WERI-Rb-1 (cell line): ENCODE results near the gene AQP12B.
A peak's percentile ranks its signal among the peaks of the same experiment; 100 is the strongest.

Experiments used
- DNase-seq: peaks from one replicate; pipeline ENCODE4 v3.0.0-alpha.2; 2020
- H3K27ac ChIP-seq: fragments of 250-450 bp; sonication (Bioruptor Pico); 2 replicates; pipeline ENCODE4 v1.5.1; 2020; ENCODE audit warnings: mild to moderate bottlenecking, moderate library complexity
- H3K27me3 ChIP-seq: fragments of 250-450 bp; sonication (Bioruptor Pico); 2 replicates; pipeline ENCODE4 v1.5.1; 2021; ENCODE audit warnings: mild to moderate bottlenecking, low read depth, moderate library complexity; ENCODE audit not compliant: insufficient read depth, severe bottlenecking
- H3K36me3 ChIP-seq: fragments of 250-450 bp; sonication (Bioruptor Pico); 2 replicates; pipeline ENCODE4 v1.5.1; 2020; ENCODE audit warnings: mild to moderate bottlenecking, moderate library complexity
- H3K4me3 ChIP-seq: 2 replicates; pipeline ENCODE4 v1.5.1; 2011; ENCODE audit warnings: low read depth, mild to moderate bottlenecking, control low read depth, low read length
- H3K9me3 ChIP-seq: fragments of 250-450 bp; sonication (Bioruptor Pico); 2 replicates; pipeline ENCODE4 v1.5.1; 2021; ENCODE audit warnings: mild to moderate bottlenecking, moderate library complexity; ENCODE audit not compliant: severe bottlenecking
- TF ChIP-seq, protein P1 (sequence below): IDR thresholded peaks from 2 replicates; pipeline ENCODE4 v1.5.1; 2011; ENCODE audit warnings: low read depth, mild to moderate bottlenecking, control low read depth, inconsistent platforms, low read length

The AQP12B gene

DNA sequence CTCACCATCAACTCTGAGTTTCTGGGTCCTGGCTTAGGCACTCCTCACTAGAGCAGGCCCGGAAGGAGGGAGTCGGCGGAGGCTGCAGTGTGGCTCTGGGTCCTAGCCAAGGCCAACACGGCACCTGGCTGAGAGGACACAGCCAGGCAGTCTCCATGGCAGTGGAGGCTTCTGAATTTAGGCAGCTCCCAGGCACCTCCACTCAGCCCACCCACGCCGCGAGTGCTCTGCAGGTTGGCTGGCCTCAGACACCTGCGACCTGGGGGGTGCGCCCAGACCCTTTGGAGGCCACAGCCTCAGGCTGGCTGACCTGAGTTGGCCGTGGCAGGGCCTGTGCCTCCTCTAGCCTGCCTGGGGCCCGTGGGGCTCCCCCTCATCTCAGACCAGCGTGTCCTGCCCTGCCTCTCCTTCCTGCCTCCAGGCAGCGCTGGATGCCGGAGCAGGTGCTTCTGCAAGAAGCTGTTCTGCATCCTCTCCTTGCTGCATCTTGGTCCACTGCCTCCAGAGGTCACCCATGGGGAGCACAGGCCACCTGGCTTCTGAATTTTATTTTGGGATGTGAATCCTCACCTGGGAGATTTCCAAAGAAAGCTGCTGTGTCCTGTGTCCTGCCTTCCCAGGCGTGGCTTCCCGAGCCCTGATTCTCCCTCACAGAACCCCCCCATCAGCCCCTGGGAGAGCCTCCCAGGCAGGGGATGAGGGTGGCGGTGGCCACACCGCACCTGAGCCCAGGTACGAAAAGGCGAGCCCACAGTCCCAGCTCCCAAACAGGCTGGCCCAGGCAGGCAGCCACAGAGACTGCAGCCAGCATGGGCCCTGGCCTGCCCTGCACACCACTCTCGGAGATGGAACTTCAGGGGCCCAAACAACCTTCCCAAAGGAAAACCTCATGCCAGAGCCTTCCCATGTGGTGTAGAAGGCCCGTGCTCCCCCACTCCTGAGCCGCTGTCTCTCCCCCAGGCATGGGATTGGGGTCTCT, 32.4 kb upstream of the AQP12B start:
- no peaks in the 10 kb centered on the region for H3K27me3 ChIP-seq
- DNase-seq = no peak

DNA sequence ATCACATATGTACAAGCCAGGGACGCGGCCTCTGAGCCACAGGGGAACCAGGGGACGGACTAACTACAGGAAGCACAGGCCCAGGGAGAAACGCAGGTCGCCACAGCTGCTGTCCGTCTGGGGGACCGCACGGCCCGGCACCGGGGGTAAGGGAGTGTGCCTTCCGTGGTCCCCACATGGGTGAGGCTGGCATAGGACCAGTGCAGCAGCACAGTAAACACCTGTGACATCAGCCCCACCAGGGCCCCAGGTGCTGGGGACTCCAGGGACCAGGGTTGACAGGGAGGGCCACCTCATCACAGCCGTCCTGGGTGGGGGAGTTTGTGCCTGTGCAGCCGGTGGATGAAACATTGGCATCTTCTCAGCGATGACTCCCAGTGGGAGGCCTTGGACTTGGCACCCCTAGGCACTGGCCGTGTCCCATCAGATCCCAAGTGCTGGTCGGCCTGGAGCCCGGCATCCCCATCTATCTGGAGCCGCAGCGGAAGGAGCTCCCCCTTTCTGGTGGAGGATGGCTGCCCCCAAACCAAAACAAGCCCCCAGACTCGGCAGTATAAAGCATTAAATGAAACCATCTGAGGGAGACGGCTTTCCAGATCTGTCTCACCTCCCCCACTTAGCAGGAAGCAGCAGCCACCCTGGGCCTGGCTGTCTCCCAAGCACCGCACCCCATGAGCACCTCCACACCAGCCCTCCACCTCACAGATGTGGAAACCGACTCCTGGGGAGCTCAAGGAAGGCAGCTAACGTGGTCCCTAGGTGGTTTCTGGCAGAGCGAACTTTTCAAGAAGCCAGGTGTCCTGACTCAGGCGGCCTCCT, 31.5 kb upstream of the AQP12B start:
- no peak overlapping the region for H3K4me3 ChIP-seq
- H3K36me3 ChIP-seq = peaks cover 44% of the 10 kb centered on the region
- H3K27me3 ChIP-seq = no peaks in the 10 kb centered on the region
- no peak for DNase-seq
- H3K9me3 ChIP-seq = no peaks in the 10 kb centered on the region
- TF ChIP-seq, protein P1, sequence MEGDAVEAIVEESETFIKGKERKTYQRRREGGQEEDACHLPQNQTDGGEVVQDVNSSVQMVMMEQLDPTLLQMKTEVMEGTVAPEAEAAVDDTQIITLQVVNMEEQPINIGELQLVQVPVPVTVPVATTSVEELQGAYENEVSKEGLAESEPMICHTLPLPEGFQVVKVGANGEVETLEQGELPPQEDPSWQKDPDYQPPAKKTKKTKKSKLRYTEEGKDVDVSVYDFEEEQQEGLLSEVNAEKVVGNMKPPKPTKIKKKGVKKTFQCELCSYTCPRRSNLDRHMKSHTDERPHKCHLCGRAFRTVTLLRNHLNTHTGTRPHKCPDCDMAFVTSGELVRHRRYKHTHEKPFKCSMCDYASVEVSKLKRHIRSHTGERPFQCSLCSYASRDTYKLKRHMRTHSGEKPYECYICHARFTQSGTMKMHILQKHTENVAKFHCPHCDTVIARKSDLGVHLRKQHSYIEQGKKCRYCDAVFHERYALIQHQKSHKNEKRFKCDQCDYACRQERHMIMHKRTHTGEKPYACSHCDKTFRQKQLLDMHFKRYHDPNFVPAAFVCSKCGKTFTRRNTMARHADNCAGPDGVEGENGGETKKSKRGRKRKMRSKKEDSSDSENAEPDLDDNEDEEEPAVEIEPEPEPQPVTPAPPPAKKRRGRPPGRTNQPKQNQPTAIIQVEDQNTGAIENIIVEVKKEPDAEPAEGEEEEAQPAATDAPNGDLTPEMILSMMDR = no peak
- peak overlapping the region; percentile 18; the same call in 1 of the 2 replicates for H3K27ac ChIP-seq

More for the DNA sequence above, 32.4 kb upstream of the AQP12B start:
- Histone ChIP-seq H3K27ac (no peak overlapping the region; the same call in 1 of the 2 replicates), H3K36me3 (peaks cover 51% of the 10 kb centered on the region), H3K9me3 (no peaks in the 10 kb centered on the region), H3K4me3 (no peak overlapping the region)
- TF ChIP-seq, protein P1 = 0 out of 2 replicates have a peak, but pooled peaks have one; percentile 20

DNA sequence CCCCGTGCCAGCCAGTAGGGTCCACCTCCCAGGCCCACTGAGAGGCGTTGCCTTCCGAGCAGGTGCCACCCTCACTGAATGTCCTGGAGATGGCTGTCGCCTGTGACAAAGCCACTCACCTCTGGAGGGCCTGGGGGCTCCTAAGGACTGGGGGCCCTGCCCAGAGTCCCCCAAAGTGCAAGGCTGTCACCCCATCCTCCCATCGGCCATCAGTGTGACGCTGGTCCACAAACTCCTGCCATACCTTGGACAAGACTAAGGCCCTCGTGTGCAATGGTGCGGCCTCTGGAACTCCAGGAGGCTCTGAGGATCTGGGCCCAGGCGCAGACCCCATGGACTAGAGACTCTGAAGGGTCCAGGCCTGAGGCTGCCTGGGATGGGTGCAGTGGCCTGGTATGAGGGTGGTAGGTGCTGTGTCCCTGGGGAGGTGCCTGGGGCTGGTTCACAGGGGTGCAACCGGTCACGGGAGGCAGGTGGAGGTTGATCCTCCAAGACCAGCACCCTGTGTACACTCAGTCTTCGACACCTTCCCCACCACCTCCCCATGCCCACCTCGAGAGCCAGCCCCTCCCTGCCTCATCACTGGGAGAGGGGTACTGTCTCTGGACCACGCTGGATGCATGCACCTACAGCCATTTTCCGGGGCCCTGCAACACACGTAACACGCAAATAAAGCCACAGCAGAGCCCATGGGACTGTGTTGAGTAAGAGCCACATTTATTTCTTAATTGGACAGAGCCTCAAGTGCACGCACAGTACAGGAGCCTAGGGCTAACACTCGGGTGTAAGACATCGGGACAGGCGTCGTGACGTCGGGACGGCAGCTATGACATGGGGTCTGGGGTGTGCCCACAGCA, 30.6 kb upstream of the AQP12B start:
- TF ChIP-seq, protein P1 = no peak
- Histone ChIP-seq H3K36me3 (peaks cover 36% of the 10 kb centered on the region), H3K9me3 (no peaks in the 10 kb centered on the region), H3K4me3 (no peak overlapping the region), H3K27me3 (no peaks in the 10 kb centered on the region), H3K27ac (0 out of 2 replicates have a peak overlapping the region, but pooled peaks have one; percentile 18)
- no peak for DNase-seq

DNA sequence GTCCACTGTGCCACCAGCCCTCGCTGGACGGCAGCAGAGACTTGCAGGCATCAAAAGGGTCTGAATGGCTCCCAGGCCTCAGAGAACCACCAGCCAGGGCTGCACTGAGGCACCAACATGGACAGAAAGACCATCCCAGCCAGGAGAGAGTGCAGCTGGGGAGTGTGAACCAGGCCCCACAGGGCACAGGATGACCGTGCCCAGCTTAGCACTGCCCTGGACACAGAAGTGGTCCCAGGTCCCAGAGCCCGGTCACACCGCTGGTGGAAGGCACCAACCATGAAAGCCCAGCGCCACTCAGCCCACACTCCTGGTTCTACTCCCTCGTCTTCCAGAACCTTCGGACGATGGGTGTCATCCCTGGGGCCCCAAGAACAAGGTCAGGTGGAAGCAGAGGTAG, 29.4 kb upstream of the AQP12B start:
- TF ChIP-seq, protein P1 = no peak
- H3K27me3 ChIP-seq = no peaks in the 10 kb centered on the region
- H3K36me3 ChIP-seq = peaks cover 24% of the 10 kb centered on the region
- no peak for DNase-seq
- H3K4me3 ChIP-seq = no peak overlapping the region
- no peak overlapping the region for H3K27ac ChIP-seq
- H3K9me3 ChIP-seq = no peaks in the 10 kb centered on the region

DNA sequence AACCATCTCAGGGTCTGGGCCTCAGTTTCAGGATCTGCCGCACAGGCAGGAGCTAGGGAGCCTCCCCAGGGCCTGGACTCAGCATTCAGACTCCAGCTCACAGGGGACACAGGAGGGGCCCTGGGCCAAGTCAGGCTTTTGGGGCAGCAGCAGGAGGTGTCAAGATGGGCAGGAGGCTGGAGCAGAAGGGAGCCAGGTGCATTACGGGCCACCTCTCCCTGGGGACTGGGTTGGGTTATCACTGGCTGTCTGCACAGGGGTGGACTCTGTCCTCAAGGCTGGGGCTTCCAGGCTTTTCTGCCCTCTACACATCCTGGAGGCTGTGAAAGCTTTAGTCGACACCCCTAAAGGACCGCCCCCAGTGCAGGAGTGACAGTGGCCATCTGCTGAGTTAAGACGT, 29.0 kb upstream of the AQP12B start:
- no peaks in the 10 kb centered on the region for H3K27me3 ChIP-seq

More for the DNA sequence above, 29.0 kb upstream of the AQP12B start:
- Histone ChIP-seq H3K36me3 (peaks cover 20% of the 10 kb centered on the region), H3K27ac (no peak overlapping the region), H3K9me3 (no peaks in the 10 kb centered on the region), H3K4me3 (no peak overlapping the region)
- peak; percentile 62 for DNase-seq
- TF ChIP-seq, protein P1 = no peak
